Measurements from ENCODE around the gene KDM5A.

The KDM5A gene

GRCh38 chr12:272942-273341 is 116.2 kb downstream of the KDM5A start:
- no peak for DNase-seq (ENCODE audit: low read depth in 2 of 2)

GRCh38 chr12:271161-271560 is 118.0 kb downstream of the KDM5A start:
- DNase-seq (ENCODE audit: low read depth in 2 of 2) = no peak

GRCh38 chr12:269191-269590 is 119.9 kb downstream of the KDM5A start:
- no peak for DNase-seq (ENCODE audit: low read depth in 2 of 2)

- DNase-seq (ENCODE audit: low read depth in 2 of 2) = no peak
Measured at GRCh38 chr12:268483-268840, 120.7 kb downstream of the KDM5A start.

DNA sequence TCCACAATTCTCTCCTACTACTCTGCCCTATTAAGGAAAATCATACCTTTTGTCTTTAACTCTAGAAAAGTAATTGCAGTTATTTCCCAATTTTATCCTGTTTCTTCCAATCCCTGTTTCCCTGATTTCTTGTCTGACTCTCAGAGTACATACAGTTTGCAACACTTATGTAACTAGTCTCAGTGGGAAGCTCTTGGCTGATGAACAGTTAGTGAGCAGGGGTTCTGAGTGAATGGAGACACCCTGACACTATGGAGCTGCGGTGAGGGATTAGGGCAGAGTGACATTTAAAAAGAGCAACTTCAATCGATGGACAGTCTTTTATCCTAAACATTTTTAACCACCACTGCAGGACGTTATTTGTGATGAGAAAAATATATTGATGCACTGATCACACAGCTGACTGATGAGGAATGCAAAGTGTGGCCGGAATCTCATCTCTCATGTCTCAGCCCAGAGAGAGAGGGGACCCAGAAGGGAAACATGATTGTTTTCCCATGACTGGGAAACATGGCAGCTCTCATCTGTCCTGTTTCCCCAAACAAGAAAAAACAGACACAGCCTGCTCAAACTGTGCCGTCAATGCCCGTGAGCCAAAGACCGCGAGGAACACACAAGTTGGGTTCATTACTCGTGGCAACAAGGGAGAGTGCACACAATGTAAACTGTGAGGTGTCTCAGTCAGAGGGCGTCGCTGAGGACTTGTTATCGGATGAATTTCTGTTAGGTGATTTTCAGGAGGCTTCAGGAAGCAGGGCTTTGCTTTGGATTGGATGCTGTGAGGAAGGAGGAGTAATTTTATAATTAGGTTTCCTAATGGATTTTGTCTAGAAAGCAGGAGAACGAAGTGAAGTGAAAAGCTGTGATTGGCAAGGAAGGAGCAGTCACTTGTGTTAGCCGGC is 121.3 kb downstream of the KDM5A start:
- no peak for DNase-seq (ENCODE audit: low read depth in 2 of 2)

GRCh38 chr12:265096-265495 is 124.0 kb downstream of the KDM5A start:
- no peak for DNase-seq (ENCODE audit: low read depth in 2 of 2)

DNA sequence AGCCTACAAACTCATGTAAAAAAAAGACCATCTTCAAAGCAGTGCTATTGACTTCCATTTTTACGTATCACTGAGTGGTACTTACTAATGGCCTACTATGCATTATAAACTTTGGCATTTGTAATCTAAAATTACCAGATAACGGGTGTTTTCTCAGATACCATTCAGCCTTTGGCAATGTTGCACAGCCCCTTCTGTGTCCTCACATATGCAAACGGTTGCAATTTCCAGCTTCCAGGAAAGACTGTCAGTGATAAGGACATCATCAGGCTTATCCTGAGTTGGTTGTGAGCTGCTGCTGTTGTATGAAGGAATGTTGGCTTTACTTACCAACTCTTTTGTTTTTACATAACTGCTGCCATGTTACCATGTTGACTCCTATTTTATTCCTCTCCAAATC is 124.9 kb downstream of the KDM5A start:
- no peak for DNase-seq (ENCODE audit: low read depth in 2 of 2)

DNA sequence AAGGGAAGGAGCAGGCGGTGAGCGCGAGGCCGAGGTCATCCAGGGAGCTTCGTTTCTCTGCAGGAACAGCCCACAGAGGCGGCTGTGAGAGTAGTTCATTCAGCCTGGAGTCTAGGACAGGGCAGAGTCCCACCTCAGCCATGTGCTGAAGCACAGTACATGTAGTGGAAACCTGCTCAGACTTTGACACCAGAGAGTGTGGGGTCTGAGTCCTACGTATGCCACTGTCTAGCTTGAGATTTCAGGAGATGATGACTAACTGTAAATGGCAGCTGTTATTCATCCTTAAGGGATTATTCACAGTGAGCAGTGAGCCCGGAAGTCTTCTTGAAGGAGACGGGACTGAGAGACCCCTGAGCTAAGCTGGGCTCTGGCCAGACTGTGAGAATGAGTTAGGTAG is 125.5 kb downstream of the KDM5A start:
- DNase-seq (ENCODE audit: low read depth in 2 of 2) = no peak

DNA sequence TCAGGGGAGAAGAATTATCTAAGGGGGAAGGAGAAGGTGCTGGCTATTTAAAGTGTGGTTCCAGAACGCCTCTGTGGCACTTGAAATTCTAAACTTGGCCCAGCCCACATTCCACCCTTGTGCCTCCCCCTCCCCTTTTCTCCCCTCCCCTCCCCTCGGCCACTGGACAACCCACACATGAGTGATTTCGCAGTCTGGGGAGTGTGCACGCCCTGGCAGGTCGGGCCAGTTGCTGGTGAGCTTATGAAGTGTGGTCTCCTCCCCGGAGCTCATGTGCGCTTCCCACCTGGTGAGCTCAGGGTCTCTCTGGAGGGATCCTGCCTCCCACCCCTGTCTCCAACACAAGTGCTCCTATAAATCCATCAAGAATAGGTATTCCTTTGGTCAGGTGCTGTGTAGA is 126.3 kb downstream of the KDM5A start, which contains the start of gene SLC6A13:
SLC6A13 (minus strand) TSS at position 20 of the 400 bp plus-strand sequence. CDS start 2,784 bp downstream, outside the sequence.
- no peak for DNase-seq (ENCODE audit: low read depth in 2 of 2)

GRCh38 chr12:262113-262512 is 127.0 kb downstream of the KDM5A start:
- DNase-seq (ENCODE audit: low read depth in 2 of 2) = no peak

DNA sequence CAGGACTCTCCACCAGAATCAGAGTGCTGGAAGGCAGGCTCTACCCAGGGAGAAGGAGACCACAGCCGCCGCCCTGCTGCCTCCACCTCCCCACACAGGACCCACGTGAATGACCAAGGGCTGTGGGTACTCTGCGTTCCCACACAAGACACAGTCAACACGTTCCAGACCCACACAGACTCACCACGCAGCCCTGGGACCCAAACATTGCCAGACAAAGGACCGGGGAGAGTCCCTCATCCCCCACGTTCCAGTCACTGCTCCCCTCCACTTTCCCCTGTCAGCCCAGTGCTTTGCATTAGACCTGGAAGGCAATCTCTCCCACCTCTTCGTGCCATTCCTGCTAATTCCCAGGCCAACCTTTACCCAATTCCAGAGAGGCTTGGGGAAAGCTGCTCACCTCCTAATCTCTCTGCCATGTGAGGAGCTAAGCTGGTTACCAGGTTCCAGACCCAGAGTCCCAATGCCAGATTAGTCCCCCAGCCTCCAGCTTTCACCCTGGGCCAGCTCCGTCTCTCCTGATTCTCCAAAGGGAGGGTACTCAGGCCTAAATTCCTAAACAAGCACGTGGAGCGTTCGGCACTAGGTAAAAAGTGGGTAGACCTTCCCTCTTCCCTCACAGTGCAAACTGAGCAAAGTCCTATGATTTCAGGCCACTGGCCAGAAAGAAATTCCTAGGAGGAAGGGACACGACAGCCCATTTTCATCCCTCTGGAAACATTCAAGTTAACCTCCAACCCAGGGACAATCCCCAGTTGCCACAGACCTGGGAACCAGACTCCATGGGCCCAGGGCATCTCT is 131.4 kb downstream of the KDM5A start:
- DNase-seq (ENCODE audit: low read depth in 2 of 2) = no peak

DNA sequence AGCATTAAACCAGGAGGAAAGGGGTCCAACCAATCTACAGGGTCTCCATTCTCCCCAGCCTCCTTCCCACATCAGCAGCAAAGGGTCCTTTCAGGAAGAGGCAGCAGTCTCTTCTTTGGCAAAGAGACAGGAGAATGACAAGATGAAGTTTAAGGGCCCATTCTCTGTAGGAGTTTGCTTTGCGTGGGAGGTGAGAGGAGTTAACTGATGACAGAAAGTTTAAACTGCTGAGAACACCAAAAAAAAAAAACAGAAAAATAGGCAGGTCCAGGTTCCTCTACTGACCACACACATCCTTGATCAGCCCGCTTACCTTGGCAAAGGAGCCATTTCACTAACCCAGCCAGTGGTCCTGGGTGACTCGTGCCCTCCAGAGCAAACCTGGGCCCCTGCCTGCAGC is 132.2 kb downstream of the KDM5A start:
- DNase-seq (ENCODE audit: low read depth in 2 of 2) = no peak

DNA sequence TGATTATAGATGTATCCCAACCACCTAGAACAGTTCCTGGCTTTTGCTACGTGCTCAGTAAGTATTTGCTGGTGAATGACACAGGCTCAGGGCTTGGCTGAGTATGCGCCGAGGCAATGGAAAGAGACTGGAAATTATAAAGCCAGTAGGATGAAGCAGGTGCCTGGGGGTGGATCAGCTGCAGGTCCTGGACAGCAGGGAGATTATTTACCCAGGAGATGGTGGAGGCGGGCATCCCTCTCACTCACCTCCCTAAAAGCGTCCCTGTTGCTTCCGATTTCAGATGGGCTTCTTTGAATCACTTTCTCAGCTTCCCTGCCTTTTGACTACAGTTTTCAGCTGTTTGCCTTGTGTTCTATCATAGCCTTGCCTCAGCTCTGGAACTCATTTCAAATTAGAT is 132.9 kb downstream of the KDM5A start:
- no peak for DNase-seq (ENCODE audit: low read depth in 2 of 2)

DNA sequence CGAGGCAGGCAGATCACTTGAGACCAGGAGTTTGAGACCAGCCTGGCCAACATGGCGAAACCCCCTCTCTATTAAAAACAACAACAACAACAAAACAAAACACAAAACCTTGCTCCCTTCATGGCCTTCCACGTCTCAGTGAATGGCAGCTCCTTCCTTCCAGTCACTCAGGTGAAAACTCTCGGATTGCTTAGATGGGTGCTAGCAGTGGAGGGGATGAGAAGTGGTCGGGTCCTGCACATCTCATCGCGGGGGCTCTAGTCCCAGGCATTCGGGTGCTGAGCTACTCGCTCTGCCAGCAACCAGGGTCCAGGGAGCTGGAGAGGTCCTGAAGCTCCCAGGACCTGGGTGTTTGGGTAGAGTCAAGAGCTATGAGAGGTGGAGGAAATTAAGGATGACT is 134.2 kb downstream of the KDM5A start:
- DNase-seq (ENCODE audit: low read depth in 2 of 2) = no peak

DNA sequence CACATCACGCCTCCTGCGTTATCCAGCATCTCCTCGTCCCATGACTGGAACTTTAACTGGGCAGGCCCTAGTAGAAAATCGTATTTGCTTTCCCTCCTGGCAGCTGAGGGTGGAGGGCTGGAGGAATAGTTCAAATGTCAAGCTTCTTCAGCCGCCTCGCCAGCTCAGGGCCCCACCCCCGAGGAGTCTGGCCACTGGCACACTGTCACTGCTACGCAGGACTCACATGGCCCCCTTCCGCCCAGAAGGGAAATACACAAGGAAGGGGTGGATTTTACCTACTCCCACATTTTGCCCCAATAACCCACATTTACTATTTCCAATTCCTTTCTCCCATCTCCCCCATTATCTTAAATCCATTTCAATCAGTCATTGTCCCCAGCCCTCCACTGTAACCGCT is 135.1 kb downstream of the KDM5A start:
- DNase-seq (ENCODE audit: low read depth in 2 of 2) = no peak

DNA sequence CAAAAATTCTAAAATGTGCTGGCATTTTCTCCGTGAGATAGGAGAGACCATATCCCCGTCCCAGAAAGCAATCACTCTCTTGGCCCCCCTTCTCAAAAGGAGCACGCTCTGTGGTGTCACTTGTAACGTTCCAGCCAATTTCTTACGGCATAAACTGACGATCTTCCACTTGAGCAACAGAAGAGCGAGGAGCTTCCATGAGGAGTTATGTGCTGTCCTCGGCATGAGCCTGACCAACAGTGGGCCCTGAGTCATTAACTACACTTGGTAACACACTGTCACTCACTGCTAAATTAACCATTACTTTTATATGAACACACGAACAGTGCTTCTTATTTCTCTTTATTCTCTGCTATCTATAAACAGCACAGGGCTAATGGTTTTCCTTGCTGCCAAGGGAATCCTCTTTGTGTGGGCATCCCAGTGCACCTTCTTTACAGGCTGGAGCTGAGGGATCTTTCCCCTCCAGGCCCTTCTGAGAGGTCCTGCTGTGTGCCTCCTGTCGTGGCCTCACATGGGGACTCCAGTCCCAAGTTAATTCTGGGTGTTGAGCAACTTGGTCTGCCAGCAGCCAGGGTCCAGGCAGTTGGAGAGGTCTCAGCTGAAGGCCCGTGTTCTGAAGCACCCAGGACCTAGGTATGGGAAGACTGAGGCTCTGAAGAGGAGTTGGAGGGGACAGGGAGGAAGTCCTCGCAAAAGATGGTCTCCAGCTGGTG is 135.8 kb downstream of the KDM5A start:
- no peak for DNase-seq (ENCODE audit: low read depth in 2 of 2)

DNA sequence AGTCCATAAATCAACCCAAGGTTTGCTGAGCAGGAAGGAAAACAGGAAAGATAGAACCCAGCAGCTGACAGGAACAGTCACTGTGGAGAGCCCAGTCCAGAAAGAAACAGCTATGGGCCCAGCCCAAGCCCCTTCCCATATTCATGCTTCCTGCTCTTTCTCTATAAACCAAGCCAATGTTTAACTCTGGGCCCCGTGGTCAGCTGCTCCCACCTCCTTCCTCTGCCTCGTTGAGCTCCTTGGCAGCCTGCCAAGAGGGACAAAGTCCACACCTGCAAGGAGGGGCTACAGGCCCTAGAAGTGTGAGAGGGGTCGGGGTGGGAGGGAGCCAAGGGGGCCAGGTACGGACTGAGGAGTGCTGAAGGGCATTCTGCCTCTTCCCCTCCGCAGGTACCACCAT is 136.5 kb downstream of the KDM5A start:
- DNase-seq (ENCODE audit: low read depth in 2 of 2) = no peak

- DNase-seq (ENCODE audit: low read depth in 2 of 2) = no peak
Measured at GRCh38 chr12:247271-247670, 141.8 kb downstream of the KDM5A start.

GRCh38 chr12:243381-243780 is 145.7 kb downstream of the KDM5A start:
- no peak for DNase-seq (ENCODE audit: low read depth in 2 of 2)

GRCh38 chr12:242496-242895 is 146.6 kb downstream of the KDM5A start:
- no peak for DNase-seq (ENCODE audit: low read depth in 2 of 2)

- no peak for DNase-seq (ENCODE audit: low read depth in 2 of 2)
Measured at GRCh38 chr12:241266-241665, 147.9 kb downstream of the KDM5A start.

DNA sequence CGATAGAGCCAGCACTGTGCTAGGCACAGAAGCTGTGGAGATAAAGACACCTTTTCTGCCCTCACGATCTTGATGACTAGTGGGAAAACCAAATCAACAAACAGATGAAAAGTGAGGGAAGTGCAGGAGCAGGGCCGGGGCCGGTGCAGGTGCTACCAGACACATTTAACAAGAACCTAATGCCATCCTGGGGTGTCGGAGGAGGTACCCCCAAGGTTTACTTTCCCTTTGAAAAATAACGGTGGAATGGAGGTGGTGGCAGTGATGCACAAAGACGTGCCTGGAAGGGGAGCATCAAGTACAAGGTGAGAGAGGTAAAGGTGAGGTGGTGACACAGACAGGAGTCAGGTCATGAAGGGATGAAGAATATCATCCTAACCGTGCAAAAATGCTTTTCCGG is 148.6 kb downstream of the KDM5A start:
- no peak for DNase-seq (ENCODE audit: low read depth in 2 of 2)
